Choroid plexus epithelial cell (primary cell): ENCODE results near the gene LDHAL6B.
"Not testable (repeated sequence)": the region's sequence is repeated elsewhere in the genome, so short reads cannot be mapped to it uniquely, and the experiment has no call there.

Source experiments
- DNase-seq: peaks from one replicate; pipeline ENCODE4 v3.0.0-alpha.2; 2010; ENCODE audit warnings: low read depth
- H3K4me3 ChIP-seq: 2 replicates; pipeline ENCODE4 v1.5.1; 2011; ENCODE audit warnings: low read depth, mild to moderate bottlenecking, control low read depth, low read length, moderate library complexity
- TF ChIP-seq, protein P1 (sequence below): conservative IDR thresholded peaks from 2 replicates; pipeline ENCODE4 v1.5.1; 2011; ENCODE audit warnings: low read depth, mild to moderate bottlenecking, control low read depth, inconsistent platforms, low read length, moderate library complexity

LDHAL6B gene

DNA sequence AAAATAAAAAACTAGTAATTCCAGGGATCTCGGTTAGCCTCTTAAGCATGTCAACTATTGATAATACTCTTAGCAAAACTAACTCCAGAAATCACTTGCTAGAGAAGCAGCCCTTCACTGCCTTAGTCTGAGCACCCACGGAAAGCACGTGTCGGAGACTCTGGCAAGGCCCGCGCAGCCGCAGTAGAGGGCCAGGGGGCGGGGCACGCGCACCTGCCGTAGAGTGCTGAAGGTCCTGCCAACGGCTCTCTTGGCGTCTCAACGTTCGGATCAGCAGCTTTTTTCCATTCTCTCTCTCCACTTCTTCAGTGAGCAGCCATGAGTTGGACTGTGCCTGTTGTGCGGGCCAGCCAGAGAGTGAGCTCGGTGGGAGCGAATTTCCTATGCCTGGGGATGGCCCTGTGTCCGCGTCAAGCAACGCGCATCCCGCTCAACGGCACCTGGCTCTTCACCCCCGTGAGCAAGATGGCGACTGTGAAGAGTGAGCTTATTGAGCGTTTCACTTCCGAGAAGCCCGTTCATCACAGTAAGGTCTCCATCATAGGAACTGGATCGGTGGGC is at the start of gene LDHAL6B:
Gene LDHAL6B (plus strand): TSS at position 221 of the 561 bp plus-strand sequence. CDS start 98 bp downstream, at position 319.
- TF ChIP-seq, protein P1, sequence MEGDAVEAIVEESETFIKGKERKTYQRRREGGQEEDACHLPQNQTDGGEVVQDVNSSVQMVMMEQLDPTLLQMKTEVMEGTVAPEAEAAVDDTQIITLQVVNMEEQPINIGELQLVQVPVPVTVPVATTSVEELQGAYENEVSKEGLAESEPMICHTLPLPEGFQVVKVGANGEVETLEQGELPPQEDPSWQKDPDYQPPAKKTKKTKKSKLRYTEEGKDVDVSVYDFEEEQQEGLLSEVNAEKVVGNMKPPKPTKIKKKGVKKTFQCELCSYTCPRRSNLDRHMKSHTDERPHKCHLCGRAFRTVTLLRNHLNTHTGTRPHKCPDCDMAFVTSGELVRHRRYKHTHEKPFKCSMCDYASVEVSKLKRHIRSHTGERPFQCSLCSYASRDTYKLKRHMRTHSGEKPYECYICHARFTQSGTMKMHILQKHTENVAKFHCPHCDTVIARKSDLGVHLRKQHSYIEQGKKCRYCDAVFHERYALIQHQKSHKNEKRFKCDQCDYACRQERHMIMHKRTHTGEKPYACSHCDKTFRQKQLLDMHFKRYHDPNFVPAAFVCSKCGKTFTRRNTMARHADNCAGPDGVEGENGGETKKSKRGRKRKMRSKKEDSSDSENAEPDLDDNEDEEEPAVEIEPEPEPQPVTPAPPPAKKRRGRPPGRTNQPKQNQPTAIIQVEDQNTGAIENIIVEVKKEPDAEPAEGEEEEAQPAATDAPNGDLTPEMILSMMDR, result no peak
- no peak for DNase-seq
- no peak within 1 kb of the TSS for H3K4me3 ChIP-seq

DNA sequence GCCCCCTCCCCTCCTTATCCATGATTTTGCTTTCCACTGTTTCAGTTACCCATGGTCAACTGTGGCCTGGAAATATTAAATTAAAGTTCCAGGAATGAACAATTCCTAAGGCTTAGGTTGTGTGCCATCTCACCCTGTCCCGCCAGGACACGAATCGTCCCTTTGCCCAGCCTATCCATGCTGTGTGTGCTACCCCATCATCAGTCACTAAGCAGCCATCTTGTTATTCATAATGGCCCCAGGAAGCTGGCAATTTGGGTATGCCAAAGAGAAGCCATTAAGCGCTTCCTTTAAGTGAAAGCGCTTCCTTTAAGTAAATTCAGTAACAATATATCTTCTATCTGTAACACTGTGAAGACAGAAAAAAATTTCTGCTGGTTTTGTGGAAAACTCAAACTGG is 49.2 kb upstream of the LDHAL6B start:
- DNase-seq, result no peak
- TF ChIP-seq, protein P1, result no peak

DNA sequence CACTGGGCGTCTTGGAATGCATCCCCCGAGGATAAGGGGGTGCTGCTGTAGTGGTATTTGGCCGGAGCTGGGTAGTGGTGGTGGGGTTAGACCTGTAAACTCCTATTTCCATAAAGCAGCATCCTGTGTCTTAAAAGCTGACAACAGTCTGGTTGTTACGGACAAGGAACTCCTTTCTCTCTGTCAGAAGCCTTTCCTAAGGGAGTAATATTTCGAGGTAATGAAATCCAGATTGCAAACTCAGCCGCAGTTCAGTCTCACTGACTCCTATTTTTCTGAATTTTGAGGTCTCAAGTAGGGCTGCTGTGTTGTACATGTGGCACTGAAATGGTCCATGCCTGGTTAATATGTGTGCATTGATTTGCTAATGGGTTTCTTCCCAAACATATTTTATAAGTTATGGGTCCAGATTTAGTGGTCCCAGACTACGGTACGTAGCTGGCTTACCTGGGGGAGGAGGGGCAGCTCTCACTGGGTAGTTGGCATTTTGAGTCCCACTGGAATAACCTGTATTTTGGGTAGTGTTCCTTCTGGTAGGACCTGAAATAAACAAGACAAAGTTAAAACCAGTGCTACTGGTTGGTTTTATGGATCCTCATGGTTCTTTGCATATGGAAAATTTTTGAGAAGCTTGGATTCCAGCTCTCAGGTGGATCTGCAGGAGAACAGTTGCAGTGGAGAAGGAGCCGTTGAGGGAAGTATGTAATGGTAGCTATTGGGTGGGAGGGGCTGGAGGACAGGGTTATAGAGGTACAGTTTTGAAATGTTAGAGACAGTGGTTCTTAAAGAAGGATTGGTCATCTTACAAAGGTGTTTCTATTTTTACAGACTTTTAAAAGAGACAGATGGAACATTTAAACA is 48.6 kb upstream of the LDHAL6B start:
- DNase-seq, result no peak
- TF ChIP-seq, protein P1, result no peak
- no peak overlapping the region for H3K4me3 ChIP-seq

More for the DNA sequence above, 49.2 kb upstream of the LDHAL6B start:
- H3K4me3 ChIP-seq, result no peak overlapping the region

DNA sequence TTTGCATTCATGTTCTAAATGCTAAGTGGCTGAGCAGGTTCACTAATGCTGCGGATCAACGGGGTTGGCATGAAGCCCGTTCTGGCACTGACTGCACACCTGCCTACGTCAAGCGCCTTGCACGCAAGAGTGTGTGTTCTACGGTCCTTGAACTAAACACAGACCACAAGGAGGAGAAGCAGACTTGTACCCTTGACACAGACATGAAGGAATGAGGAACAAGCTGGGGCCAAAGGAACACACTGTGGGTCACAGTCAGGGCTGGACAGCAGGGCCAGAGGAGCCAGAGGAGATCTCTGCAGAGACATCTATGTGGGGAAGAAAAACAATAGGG is 48.0 kb upstream of the LDHAL6B start:
- no peak overlapping the region for H3K4me3 ChIP-seq
- TF ChIP-seq, protein P1, result no peak
- no peak for DNase-seq

DNA sequence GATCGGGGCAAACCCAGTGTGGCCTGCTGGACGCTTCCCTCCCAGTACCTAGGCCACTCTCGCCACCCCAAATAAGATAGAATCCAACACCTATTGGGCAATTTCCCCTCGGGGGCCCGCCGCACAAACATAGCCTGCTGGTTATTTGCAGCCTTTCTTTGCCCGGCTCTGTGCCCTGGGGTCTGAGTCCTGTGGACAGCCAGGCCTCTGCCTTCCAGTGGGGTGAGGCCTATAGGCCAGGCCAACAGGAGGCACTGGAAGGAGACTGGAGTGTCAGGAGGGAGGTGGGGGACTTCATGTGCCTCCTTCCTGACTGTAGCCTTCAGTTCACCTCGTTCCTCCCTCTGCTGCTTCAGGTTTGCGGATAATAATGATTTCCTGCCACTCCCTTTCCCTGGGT is 47.4 kb upstream of the LDHAL6B start:
- TF ChIP-seq, protein P1, result no peak
- no peak overlapping the region for H3K4me3 ChIP-seq
- no peak for DNase-seq

DNA sequence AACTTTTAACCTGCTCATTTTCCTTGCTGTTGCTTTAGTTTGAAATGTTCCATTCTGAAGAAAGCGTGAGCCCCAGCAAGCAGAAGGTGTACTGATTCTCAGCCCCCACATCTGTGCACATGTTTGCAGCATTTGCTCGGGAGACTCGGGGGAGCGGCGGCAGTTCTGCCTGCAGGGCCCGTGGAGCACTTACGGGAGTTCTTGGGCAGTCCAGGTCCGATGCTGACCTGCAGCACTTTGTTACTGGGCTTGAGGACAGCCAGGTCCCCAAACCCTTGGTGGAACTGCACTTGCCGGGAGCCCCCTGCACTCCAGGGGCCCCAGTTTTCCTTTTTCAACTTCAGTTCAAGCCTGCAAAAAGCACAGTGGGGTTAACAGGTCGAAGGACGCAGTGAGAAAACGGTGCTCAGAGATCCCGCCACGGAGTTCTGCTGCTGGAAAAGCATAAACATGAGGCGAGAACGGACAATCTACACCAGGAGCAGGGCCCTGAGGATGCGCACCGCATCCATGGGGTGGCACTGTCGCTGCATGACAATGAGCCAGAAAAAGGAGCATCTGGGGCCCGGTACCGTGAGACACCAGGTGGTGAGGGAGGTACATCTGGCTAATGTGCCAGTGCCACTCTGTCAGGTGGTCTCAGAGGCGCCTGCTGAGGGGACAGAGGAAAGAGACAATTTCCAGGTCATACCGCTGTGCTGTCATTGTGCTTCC is 45.6 kb upstream of the LDHAL6B start:
- DNase-seq, result peak; percentile 46
- no peak overlapping the region for H3K4me3 ChIP-seq
- TF ChIP-seq, protein P1, result peak; percentile 77

DNA sequence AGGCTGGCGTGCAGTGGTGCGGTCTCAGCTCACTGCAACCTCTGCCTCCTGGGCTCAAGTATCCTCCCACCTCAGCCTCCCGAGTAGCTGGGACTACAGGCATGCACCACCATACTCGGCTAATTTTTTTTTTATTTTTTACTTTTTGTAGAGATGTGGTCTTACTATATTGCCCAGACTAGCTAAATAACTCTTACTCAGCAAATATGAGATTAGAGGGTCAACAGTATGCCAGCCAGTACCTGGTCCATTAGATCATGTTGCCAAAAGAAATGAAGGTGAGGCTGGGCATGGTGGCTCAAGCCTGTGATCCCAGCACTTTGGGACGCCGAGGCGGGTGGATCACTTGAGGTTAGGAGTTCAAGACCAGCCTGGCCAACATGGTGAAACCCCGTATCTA is 44.6 kb upstream of the LDHAL6B start:
- not testable (repeated sequence) for DNase-seq, H3K4me3 ChIP-seq
